HEK293T (cell line): ENCODE measurements around the gene AIF1.
A peak's percentile ranks its signal among the peaks of the same experiment; 100 is the strongest.

Experiments
- CTCF ChIA-PET: fragments of 350-600 bp; formaldehyde crosslinking; extraction: SDS; loops from one replicate; lab custom pipeline; 2021; ENCODE audit warnings: antibody characterized with exemption, inconsistent platforms; lab: Yijun Ruan, JAX
- POLR2A ChIA-PET: fragments of 350-600 bp; formaldehyde crosslinking; extraction: SDS; loops from one replicate; lab custom pipeline; 2020; ENCODE audit warnings: antibody characterized with exemption, inconsistent platforms; lab: Yijun Ruan, JAX
- DNase-seq: peaks from one replicate; pipeline ENCODE4 v3.0.0; 2012; ENCODE audit warnings: mixed read lengths; ENCODE audit errors: extremely low spot score
- ARNT ChIP-seq: fragments of 450-650 bp; IDR thresholded peaks from 2 replicates; pipeline ENCODE4 v1.6.1; 2017; ENCODE audit warnings: mild to moderate bottlenecking
- BHLHE40 ChIP-seq: fragments of 450-650 bp; IDR thresholded peaks from 2 replicates; pipeline ENCODE4 v1.6.1; 2016; ENCODE audit warnings: mild to moderate bottlenecking, moderate library complexity, borderline replicate concordance
- CTBP1 ChIP-seq: fragments of 450-650 bp; IDR thresholded peaks from 2 replicates; pipeline ENCODE4 v1.6.1; 2016; ENCODE audit warnings: borderline replicate concordance
- ELF4 ChIP-seq: fragments of 450-650 bp; IDR thresholded peaks from 2 replicates; pipeline ENCODE4 v1.6.1; 2017; ENCODE audit warnings: antibody characterized with exemption
- FOXA1 ChIP-seq: fragments of 450-650 bp; IDR thresholded peaks from 2 replicates; pipeline ENCODE4 v1.6.1; 2016; ENCODE audit warnings: mild to moderate bottlenecking
- FOXK2 ChIP-seq: fragments of 450-650 bp; IDR thresholded peaks from 2 replicates; pipeline ENCODE4 v1.6.1; 2016; ENCODE audit warnings: mild to moderate bottlenecking
- FOXM1 ChIP-seq: fragments of 450-650 bp; IDR thresholded peaks from 2 replicates; pipeline ENCODE4 v1.6.1; 2017; ENCODE audit warnings: mild to moderate bottlenecking, borderline replicate concordance
- HDGF ChIP-seq: fragments of 450-650 bp; IDR thresholded peaks from 2 replicates; pipeline ENCODE4 v1.6.1; 2017; ENCODE audit warnings: antibody characterized with exemption, borderline replicate concordance
- L3MBTL2 ChIP-seq: fragments of 450-650 bp; conservative IDR thresholded peaks from 2 replicates; pipeline ENCODE4 v1.6.1; 2016; ENCODE audit warnings: mild to moderate bottlenecking
- LEF1 ChIP-seq: fragments of 450-650 bp; IDR thresholded peaks from 2 replicates; pipeline ENCODE4 v1.6.1; 2017; ENCODE audit warnings: mild to moderate bottlenecking, borderline replicate concordance
- NFRKB ChIP-seq: fragments of 450-650 bp; IDR thresholded peaks from 2 replicates; pipeline ENCODE4 v1.6.1; 2016; ENCODE audit warnings: mild to moderate bottlenecking, moderate library complexity
- SP1 ChIP-seq: fragments of 450-650 bp; IDR thresholded peaks from 2 replicates; pipeline ENCODE4 v1.6.1; 2017
- SUZ12 ChIP-seq: fragments of 450-650 bp; IDR thresholded peaks from 2 replicates; pipeline ENCODE4 v1.6.1; 2016; ENCODE audit warnings: mild to moderate bottlenecking
- TARDBP ChIP-seq: fragments of 450-650 bp; IDR thresholded peaks from 2 replicates; pipeline ENCODE4 v1.6.1; 2016
- ZNF384 ChIP-seq: fragments of 450-650 bp; IDR thresholded peaks from 2 replicates; pipeline ENCODE4 v1.6.1; 2016
- TF ChIP-seq, protein P1 (sequence below): fragments of 450-650 bp; IDR thresholded peaks from 2 replicates; pipeline ENCODE4 v1.6.1; 2016

Gene AIF1

GRCh38 chr6:31577579-31577966 is 37.5 kb upstream of the AIF1 start:
- TF ChIP-seq FOXK2 (no peak), LEF1 (no peak)
- DNase-seq, result no peak
- ChIA-PET CTCF (interaction anchor here (1.3 to 13.5 kb wide), 2 partner anchors 9 to 19 kb away, joined by 4 to 149 read pairs; partner anchors contain the start of genes LST1 and NCR3), POLR2A (interaction anchor here (0.8 to 1.3 kb wide), 3 partner anchors 11 to 30 kb away, joined by 3 read pairs; partner anchors contain the start of gene NFKBIL1)

DNA sequence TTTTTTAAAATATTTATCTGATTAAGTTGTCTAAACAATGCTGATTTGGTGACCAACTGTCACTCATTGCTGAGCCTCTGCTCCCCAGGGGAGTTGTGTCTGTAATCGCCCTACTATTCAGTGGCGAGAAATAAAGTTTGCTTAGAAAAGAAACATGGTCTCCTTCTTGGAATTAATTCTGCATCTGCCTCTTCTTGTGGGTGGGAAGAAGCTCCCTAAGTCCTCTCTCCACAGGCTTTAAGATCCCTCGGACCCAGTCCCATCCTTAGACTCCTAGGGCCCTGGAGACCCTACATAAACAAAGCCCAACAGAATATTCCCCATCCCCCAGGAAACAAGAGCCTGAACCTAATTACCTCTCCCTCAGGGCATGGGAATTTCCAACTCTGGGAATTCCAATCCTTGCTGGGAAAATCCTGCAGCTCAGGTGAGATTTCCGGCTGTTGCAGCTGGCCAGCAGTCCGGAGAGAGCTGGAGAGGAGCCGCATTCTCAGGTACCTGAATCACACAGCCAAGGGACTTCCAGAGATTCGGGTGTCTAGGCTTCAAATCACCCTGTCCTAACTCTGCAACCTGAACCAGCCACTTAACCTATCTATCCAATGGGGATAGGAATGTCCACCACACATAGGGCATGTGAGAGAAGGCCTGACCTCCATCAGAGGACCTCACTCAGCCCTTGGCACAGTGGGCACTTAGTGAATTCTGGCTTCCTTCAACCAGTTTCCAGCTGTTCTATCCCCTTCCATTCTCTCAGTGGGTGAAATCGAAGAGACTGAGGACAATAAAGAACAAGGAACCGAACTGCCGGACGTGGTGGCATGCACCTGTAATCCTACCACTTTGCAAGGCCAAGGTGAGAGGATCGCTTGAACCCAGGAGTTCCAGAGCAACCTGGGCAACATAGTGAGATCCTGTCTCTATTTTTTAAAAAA is 36.6 kb upstream of the AIF1 start:
- no peak for DNase-seq
- TF ChIP-seq FOXM1, result no peak
- no peak for TF ChIP-seq SUZ12
- no peak for TF ChIP-seq FOXA1
- no peak for TF ChIP-seq ZNF384
- TF ChIP-seq L3MBTL2, result no peak
- TF ChIP-seq FOXK2, result no peak
- POLR2A ChIA-PET, result interaction anchor here (0.8 to 1.3 kb wide), 3 partner anchors 12 to 31 kb away, joined by 3 read pairs; partner anchors contain the start of gene NFKBIL1
- CTCF ChIA-PET, result interaction anchor here (1.3 to 13.5 kb wide), 2 partner anchors 8 to 18 kb away, joined by 4 to 149 read pairs; partner anchors contain the start of genes LST1 and NCR3

DNA sequence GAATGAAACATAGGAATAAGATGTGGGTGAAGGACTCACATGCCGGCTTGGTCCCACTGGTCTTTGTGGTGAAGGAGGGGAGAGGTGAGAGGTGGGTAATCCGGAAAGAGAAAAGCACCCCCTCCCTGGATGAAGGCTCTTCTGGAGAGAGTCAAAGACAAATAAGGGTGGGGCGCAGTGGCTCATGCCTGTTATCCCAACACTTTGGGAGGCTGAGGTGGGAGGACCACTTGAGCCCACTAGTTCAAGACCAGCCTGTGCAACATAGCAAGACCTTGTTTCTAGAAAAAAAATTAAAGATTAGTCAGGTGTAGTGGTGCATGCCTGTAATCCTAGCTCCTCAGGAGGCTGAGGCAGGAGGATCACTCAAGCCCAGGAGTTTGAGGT is 35.9 kb upstream of the AIF1 start:
- ChIA-PET POLR2A (no interaction called here), CTCF (interaction anchor here (13.5 kb wide), 1 partner anchor 17 kb away, joined by 149 read pairs; the partner anchor contains the start of gene NCR3)
- DNase-seq, result no peak
- TF ChIP-seq, protein P1, sequence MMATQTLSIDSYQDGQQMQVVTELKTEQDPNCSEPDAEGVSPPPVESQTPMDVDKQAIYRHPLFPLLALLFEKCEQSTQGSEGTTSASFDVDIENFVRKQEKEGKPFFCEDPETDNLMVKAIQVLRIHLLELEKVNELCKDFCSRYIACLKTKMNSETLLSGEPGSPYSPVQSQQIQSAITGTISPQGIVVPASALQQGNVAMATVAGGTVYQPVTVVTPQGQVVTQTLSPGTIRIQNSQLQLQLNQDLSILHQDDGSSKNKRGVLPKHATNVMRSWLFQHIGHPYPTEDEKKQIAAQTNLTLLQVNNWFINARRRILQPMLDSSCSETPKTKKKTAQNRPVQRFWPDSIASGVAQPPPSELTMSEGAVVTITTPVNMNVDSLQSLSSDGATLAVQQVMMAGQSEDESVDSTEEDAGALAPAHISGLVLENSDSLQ, result no peak
- TF ChIP-seq ZNF384, result no peak
- TF ChIP-seq BHLHE40, result no peak
- no peak for TF ChIP-seq NFRKB
- TF ChIP-seq ARNT, result no peak
- TF ChIP-seq FOXA1, result no peak

DNA sequence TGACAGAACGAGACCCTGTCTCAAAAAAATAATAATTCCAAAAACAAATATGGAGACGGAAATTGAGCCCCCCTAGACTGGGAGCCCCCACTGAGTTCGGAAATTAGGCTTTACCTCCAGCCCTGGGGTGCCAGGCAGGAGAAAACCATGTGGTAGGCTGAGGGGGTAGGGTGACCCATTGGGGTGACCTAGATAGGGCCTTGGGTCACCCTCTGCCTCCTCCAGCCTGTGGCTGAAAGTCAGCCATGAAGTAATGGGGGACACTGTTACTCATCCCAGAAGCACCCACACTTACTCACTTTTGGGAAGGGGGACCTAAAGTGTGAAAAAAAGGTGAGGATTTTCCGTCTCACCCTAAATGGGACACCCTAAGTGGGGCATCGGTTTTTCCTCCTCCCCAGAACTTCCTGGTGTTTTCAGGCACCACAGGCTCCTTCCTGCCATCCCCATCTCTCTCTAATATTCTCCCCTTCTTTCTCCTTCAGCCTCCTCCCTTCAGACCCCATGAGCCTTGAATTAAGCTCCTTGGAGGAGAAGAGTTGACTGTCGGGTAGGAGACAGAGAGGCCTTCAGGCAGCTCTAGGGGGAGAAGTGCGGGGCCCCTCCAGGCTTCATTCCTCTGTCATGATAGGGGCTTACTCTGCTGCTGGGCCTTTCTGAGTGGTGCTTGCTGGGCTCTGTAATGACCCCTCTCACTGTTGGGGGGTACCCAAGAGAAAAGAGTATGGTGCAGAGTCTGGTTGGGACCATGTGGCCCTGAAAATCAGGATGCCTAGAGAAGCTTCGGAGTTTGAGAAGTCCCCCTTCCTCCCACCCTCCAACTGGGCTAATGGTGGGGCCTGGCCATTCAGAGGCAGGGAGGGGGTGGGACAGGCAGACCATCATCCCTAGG is 35.2 kb upstream of the AIF1 start:
- ChIA-PET CTCF (interaction anchor here (0.6 to 13.5 kb wide), 6 partner anchors 9 to 85 kb away, joined by 3 to 149 read pairs (median 6); partner anchors contain the start of gene NCR3), POLR2A (interaction anchor here (0.6 to 3.5 kb wide), 5 partner anchors 13 to 38 kb away, joined by 3 to 23 read pairs (median 4); partner anchors contain the start of genes ATP6V1G2, DDX39B, NCR3 and NFKBIL1)
- no peak for TF ChIP-seq ELF4
- TF ChIP-seq NFRKB, result no peak
- TF ChIP-seq CTBP1, result no peak
- TF ChIP-seq LEF1, result no peak
- TF ChIP-seq L3MBTL2, result no peak
- no peak for TF ChIP-seq ZNF384
- TF ChIP-seq, protein P1, result no peak
- TF ChIP-seq FOXK2, result no peak
- TF ChIP-seq TARDBP, result no peak
- TF ChIP-seq BHLHE40, result no peak
- no peak for TF ChIP-seq FOXA1
- TF ChIP-seq SP1, result no peak
- TF ChIP-seq SUZ12, result no peak
- DNase-seq, result no peak

DNA sequence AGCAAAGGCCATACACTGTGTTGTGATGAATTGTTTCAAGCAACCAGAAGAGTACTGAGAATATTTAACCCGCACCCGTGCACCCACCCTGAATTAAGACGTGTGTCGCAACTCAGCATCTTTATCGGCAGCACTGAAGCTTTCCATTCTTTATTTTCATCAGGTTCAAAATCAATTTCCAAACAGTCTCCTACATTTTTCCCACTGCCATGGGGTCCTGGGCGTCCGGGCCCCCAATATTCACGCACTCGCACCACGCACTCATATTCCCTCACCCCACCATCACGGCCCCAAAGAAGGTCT is 34.6 kb upstream of the AIF1 start:
- TF ChIP-seq ZNF384, result no peak
- TF ChIP-seq HDGF, result no peak
- POLR2A ChIA-PET, result interaction anchor here (0.6 to 3.5 kb wide), 8 partner anchors 9 to 133 kb away, joined by 3 to 23 read pairs (median 4); partner anchors contain the start of genes ATP6V1G2, DDX39B, NCR3 and NFKBIL1
- no peak for DNase-seq
- CTCF ChIA-PET, result interaction anchor here (0.6 to 13.5 kb wide), 6 partner anchors 9 to 85 kb away, joined by 3 to 149 read pairs (median 6); partner anchors contain the start of gene NCR3

DNA sequence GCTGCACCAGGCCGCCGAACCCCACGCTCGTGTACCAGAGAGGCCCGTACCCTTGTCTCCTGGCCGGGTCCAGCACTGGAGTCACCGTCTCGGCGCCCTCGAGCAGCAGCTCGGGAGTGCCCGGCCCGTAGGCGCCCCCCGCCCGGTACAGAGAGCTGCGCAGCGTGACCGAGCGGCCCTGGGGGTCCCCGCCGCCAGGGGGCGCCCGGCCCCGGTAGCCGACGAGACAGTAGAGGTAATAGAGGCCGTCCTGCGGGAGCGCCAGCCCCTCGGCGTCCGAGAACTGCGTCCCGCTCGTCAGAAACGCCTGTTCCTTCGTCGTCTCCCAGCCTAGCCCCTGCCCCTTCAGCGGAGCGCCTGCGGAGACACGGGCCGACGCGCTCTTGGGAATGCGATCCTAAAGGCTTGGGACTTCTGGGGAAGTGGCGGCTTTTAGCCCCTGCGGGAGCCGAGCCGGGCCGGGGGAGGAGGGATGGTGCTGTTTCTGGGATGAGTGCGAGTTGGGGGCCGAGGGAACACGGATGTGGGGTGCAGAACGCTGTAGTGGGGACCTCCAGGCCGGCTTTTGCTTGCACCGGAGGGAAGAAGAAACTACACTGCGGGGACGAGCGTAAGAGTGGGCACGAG is 34.1 kb upstream of the AIF1 start:
- TF ChIP-seq, protein P1, result no peak
- TF ChIP-seq ZNF384 (no peak), TARDBP (0 out of 2 replicates have a peak, but pooled peaks have one; percentile 8), L3MBTL2 (peak; percentile 86), ELF4 (no peak), FOXK2 (no peak), SUZ12 (no peak)
- POLR2A ChIA-PET, result interaction anchor here (0.6 to 3.5 kb wide), 11 partner anchors 10 to 133 kb away, joined by 3 to 23 read pairs (median 3); partner anchors contain the start of genes ATP6V1G2, DDX39B, GPANK1 and NCR3
- peak; percentile 96 for DNase-seq
- CTCF ChIA-PET, result interaction anchor here (1.0 to 13.5 kb wide), 5 partner anchors 9 to 32 kb away, joined by 5 to 149 read pairs (median 7); partner anchors contain the start of gene NCR3
